ENCODE results near the gene ANG.
"Not testable (repeated sequence)": the region's sequence is repeated elsewhere in the genome, so short reads cannot be mapped to it uniquely, and the experiment has no call there.

The ANG gene

GRCh38 chr14:20686386-20687143, 2.0 kb upstream of the ANG start:
- H3K9ac ChIP-seq (ENCODE audit: low read depth, low read length) = no peak overlapping the region
- no peak overlapping the region for H3K27ac ChIP-seq (ENCODE audit: low read depth, low read length)
- peaks cover 5% of the 10 kb centered on the region; the same call in 1 of the 2 replicates for H3K4me1 ChIP-seq (ENCODE audit: control insufficient read depth, insufficient read depth, low read length)
- no peak overlapping the region for H3K4me3 ChIP-seq (ENCODE audit: low read depth, low read length)
- no peaks in the 10 kb centered on the region for H3K27me3 ChIP-seq (ENCODE audit: control insufficient read depth, insufficient read depth, low read length)
- H3K9me3 ChIP-seq (ENCODE audit: control insufficient read depth, insufficient read depth, low read length) = no peaks in the 10 kb centered on the region
- no peaks in the 10 kb centered on the region for H3K36me3 ChIP-seq (ENCODE audit: control insufficient read depth, insufficient read depth, low read length)

- Histone ChIP-seq H3K36me3 (ENCODE audit: control insufficient read depth, insufficient read depth, low read length) (no peaks in the 10 kb centered on the region), H3K4me3 (ENCODE audit: low read depth, low read length) (no peak overlapping the region), H3K9me3 (ENCODE audit: control insufficient read depth, insufficient read depth, low read length) (no peaks in the 10 kb centered on the region), H3K4me1 (ENCODE audit: control insufficient read depth, insufficient read depth, low read length) (peaks cover 5% of the 10 kb centered on the region; the same call in 1 of the 2 replicates), H3K27me3 (ENCODE audit: control insufficient read depth, insufficient read depth, low read length) (no peaks in the 10 kb centered on the region), H3K9ac (ENCODE audit: low read depth, low read length) (no peak overlapping the region), H3K27ac (ENCODE audit: low read depth, low read length) (peak overlapping the region; percentile 0)
Measured at GRCh38 chr14:20687362-20688166, 1.0 kb upstream of the ANG start.

- Histone ChIP-seq H3K27ac (ENCODE audit: low read depth, low read length) (no peak overlapping the region), H3K4me1 (ENCODE audit: control insufficient read depth, insufficient read depth, low read length) (no peaks in the 10 kb centered on the region), H3K9me3 (ENCODE audit: control insufficient read depth, insufficient read depth, low read length) (no peaks in the 10 kb centered on the region), H3K9ac (ENCODE audit: low read depth, low read length) (no peak overlapping the region), H3K27me3 (ENCODE audit: control insufficient read depth, insufficient read depth, low read length) (no peaks in the 10 kb centered on the region), H3K4me3 (ENCODE audit: low read depth, low read length) (no peak overlapping the region), H3K36me3 (ENCODE audit: control insufficient read depth, insufficient read depth, low read length) (no peaks in the 10 kb centered on the region)
Measured at GRCh38 chr14:20690848-20691640, 2.5 kb downstream of the ANG start.

GRCh38 chr14:20692116-20692751, 3.7 kb downstream of the ANG start:
- 0 out of 2 replicates have a peak, but pooled peaks cover under 1% of the 10 kb centered on the region for H3K4me1 ChIP-seq (ENCODE audit: control insufficient read depth, insufficient read depth, low read length)
- H3K4me3 ChIP-seq (ENCODE audit: low read depth, low read length) = no peak overlapping the region
- H3K27ac ChIP-seq (ENCODE audit: low read depth, low read length) = no peak overlapping the region
- no peaks in the 10 kb centered on the region for H3K9me3 ChIP-seq (ENCODE audit: control insufficient read depth, insufficient read depth, low read length)
- no peaks in the 10 kb centered on the region for H3K36me3 ChIP-seq (ENCODE audit: control insufficient read depth, insufficient read depth, low read length)
- H3K9ac ChIP-seq (ENCODE audit: low read depth, low read length) = no peak overlapping the region
- no peaks in the 10 kb centered on the region for H3K27me3 ChIP-seq (ENCODE audit: control insufficient read depth, insufficient read depth, low read length)

GRCh38 chr14:20696764-20697163, 8.2 kb downstream of the ANG start:
- Histone ChIP-seq H3K9me3 (ENCODE audit: control insufficient read depth, insufficient read depth, low read length) (0 out of 2 replicates have a peak, but pooled peaks cover 4% of the 10 kb centered on the region), H3K4me3 (ENCODE audit: low read depth, low read length) (no peak overlapping the region), H3K4me1 (ENCODE audit: control insufficient read depth, insufficient read depth, low read length) (0 out of 2 replicates have a peak, but pooled peaks cover 3% of the 10 kb centered on the region), H3K27me3 (ENCODE audit: control insufficient read depth, insufficient read depth, low read length) (no peaks in the 10 kb centered on the region), H3K36me3 (ENCODE audit: control insufficient read depth, insufficient read depth, low read length) (no peaks in the 10 kb centered on the region), H3K9ac (ENCODE audit: low read depth, low read length) (no peak overlapping the region), H3K27ac (ENCODE audit: low read depth, low read length) (no peak overlapping the region)

GRCh38 chr14:20697273-20698017, 8.9 kb downstream of the ANG start:
- H3K36me3 ChIP-seq (ENCODE audit: control insufficient read depth, insufficient read depth, low read length) = no peaks in the 10 kb centered on the region

GRCh38 chr14:20698018-20698329, 9.4 kb downstream of the ANG start:
- H3K9me3 ChIP-seq (ENCODE audit: control insufficient read depth, insufficient read depth, low read length) = 0 out of 2 replicates have a peak, but pooled peaks cover 4% of the 10 kb centered on the region
- H3K4me1 ChIP-seq (ENCODE audit: control insufficient read depth, insufficient read depth, low read length) = 0 out of 2 replicates have a peak, but pooled peaks cover 3% of the 10 kb centered on the region
- H3K27ac ChIP-seq (ENCODE audit: low read depth, low read length) = no peak overlapping the region
- no peaks in the 10 kb centered on the region for H3K36me3 ChIP-seq (ENCODE audit: control insufficient read depth, insufficient read depth, low read length)
- no peak overlapping the region for H3K4me3 ChIP-seq (ENCODE audit: low read depth, low read length)
- H3K9ac ChIP-seq (ENCODE audit: low read depth, low read length) = no peak overlapping the region
- no peaks in the 10 kb centered on the region for H3K27me3 ChIP-seq (ENCODE audit: control insufficient read depth, insufficient read depth, low read length)

More at GRCh38 chr14:20697273-20698017, 8.9 kb downstream of the ANG start:
- Histone ChIP-seq H3K9ac (ENCODE audit: low read depth, low read length) (no peak overlapping the region), H3K4me1 (ENCODE audit: control insufficient read depth, insufficient read depth, low read length) (0 out of 2 replicates have a peak, but pooled peaks cover 3% of the 10 kb centered on the region), H3K4me3 (ENCODE audit: low read depth, low read length) (no peak overlapping the region), H3K27me3 (ENCODE audit: control insufficient read depth, insufficient read depth, low read length) (no peaks in the 10 kb centered on the region), H3K27ac (ENCODE audit: low read depth, low read length) (no peak overlapping the region), H3K9me3 (ENCODE audit: control insufficient read depth, insufficient read depth, low read length) (0 out of 2 replicates have a peak, but pooled peaks cover 4% of the 10 kb centered on the region)

- peaks cover 5% of the 10 kb centered on the region; the same call in 1 of the 2 replicates for H3K9me3 ChIP-seq (ENCODE audit: control insufficient read depth, insufficient read depth, low read length)
- H3K9ac ChIP-seq (ENCODE audit: low read depth, low read length) = no peak overlapping the region
- no peak overlapping the region for H3K27ac ChIP-seq (ENCODE audit: low read depth, low read length)
- no peaks in the 10 kb centered on the region for H3K36me3 ChIP-seq (ENCODE audit: control insufficient read depth, insufficient read depth, low read length)
- no peak overlapping the region for H3K4me3 ChIP-seq (ENCODE audit: low read depth, low read length)
- H3K4me1 ChIP-seq (ENCODE audit: control insufficient read depth, insufficient read depth, low read length) = 0 out of 2 replicates have a peak, but pooled peaks cover 3% of the 10 kb centered on the region
- H3K27me3 ChIP-seq (ENCODE audit: control insufficient read depth, insufficient read depth, low read length) = no peaks in the 10 kb centered on the region
Measured at GRCh38 chr14:20698934-20699333, 10.4 kb downstream of the ANG start.

- no peaks in the 10 kb centered on the region for H3K36me3 ChIP-seq (ENCODE audit: control insufficient read depth, insufficient read depth, low read length)
- H3K9me3 ChIP-seq (ENCODE audit: control insufficient read depth, insufficient read depth, low read length) = peaks cover 14% of the 10 kb centered on the region
- no peak overlapping the region for H3K9ac ChIP-seq (ENCODE audit: low read depth, low read length)
- H3K4me1 ChIP-seq (ENCODE audit: control insufficient read depth, insufficient read depth, low read length) = 0 out of 2 replicates have a peak, but pooled peaks cover 3% of the 10 kb centered on the region
- no peaks in the 10 kb centered on the region for H3K27me3 ChIP-seq (ENCODE audit: control insufficient read depth, insufficient read depth, low read length)
- no peak overlapping the region for H3K4me3 ChIP-seq (ENCODE audit: low read depth, low read length)
- H3K27ac ChIP-seq (ENCODE audit: low read depth, low read length) = no peak overlapping the region
Measured at GRCh38 chr14:20699931-20700330, 11.4 kb downstream of the ANG start.

- H3K4me1 ChIP-seq (ENCODE audit: control insufficient read depth, insufficient read depth, low read length); H3K9ac ChIP-seq (ENCODE audit: low read depth, low read length); H3K27me3 ChIP-seq (ENCODE audit: control insufficient read depth, insufficient read depth, low read length); H3K27ac ChIP-seq (ENCODE audit: low read depth, low read length); H3K4me3 ChIP-seq (ENCODE audit: low read depth, low read length); H3K36me3 ChIP-seq (ENCODE audit: control insufficient read depth, insufficient read depth, low read length): not testable (repeated sequence)
- H3K9me3 ChIP-seq (ENCODE audit: control insufficient read depth, insufficient read depth, low read length) = peaks cover 25% of the 10 kb centered on the region
Measured at GRCh38 chr14:20700965-20701364, 12.4 kb downstream of the ANG start.

Data from HUES48 (cell line).